A549 (cell line): ENCODE data around the gene MXI1.

Source experiments
- CEBPB ChIP-seq, 2 experiments: fragments of >200 bp in 1 of 2; sonication (Bioruptor Twin) in 1 of 2; formaldehyde crosslinking in 1 of 2; IDR thresholded peaks; 2 replicates each; pipeline ENCODE4 v1.6.1; 2012 to 2016
- CHD2 ChIP-seq: fragments of 150-350 bp; IDR thresholded peaks from 2 replicates; pipeline ENCODE4 v1.6.1; 2014; ENCODE audit warnings: low read length; ENCODE audit not compliant: partially characterized antibody
- CTCF ChIP-seq: fragments of >200 bp; sonication (Bioruptor Twin); formaldehyde crosslinking; IDR thresholded peaks from 3 replicates; pipeline ENCODE4 v1.5.1; 2016
- ESRRA ChIP-seq: fragments of 150-350 bp; IDR thresholded peaks from 2 replicates; pipeline ENCODE4 v1.6.1; 2014; ENCODE audit warnings: mild to moderate bottlenecking, low read length, borderline replicate concordance
- POLR2A ChIP-seq: IDR thresholded peaks from 2 replicates; pipeline ENCODE4 v1.6.1; 2012; ENCODE audit warnings: mild to moderate bottlenecking, low read length
- RNF2 ChIP-seq: fragments of 200-600 bp; sonication (generic); IDR thresholded peaks from 2 replicates; pipeline ENCODE4 v1.6.1; 2016; ENCODE audit warnings: low read depth, mild to moderate bottlenecking, antibody characterized with exemption, moderate library complexity, borderline replicate concordance

GRCh38 chr10:110163841-110164240 lies 43.6 kb upstream of the MXI1 start:
- TF ChIP-seq CEBPB (IDR thresholded peaks at IDR 0.05) = no peak
- no peak for TF ChIP-seq ESRRA
- TF ChIP-seq POLR2A = no peak
- no peak for TF ChIP-seq RNF2
- no peak for TF ChIP-seq CHD2
- no peak for TF ChIP-seq CTCF
